ENCODE results near the gene EIF4E2.

GRCh38 chr2:232501794-232502390, 48.6 kb upstream of the EIF4E2 start:
- TF ChIP-seq POLR2A (IDR thresholded peaks at IDR 0.05), result no peak
- TF ChIP-seq CTCF (IDR thresholded peaks at IDR 0.05), result no peak
- TF ChIP-seq POLR2AphosphoS5 (IDR thresholded peaks at IDR 0.05), result no peak

Data from breast epithelium (tissue), 3 donors.